K562 (cell line): ENCODE measurements around the gene NCCRP1. TPM values are rescaled to one million over a fixed set of nuclear protein-coding genes. Genes with fewer than 3 reads are reported as not detected.

Experiments used
- ATAC-seq: fragments of 200-7000 bp; cut with Tn5 transposase; 3 replicates; pipeline ENCODE4 v1.9.1; 2020; ENCODE audit warnings: moderate library complexity
- BruUV-seq: library from RNA; stranded (reverse); fragments of 400-500 nt; replicated peaks from 2 replicates; lab custom pipeline; 2021; lab: Mats Ljungman, UMichigan
- CTCF ChIA-PET: fragments of 300-600 bp; formaldehyde crosslinking; extraction: SDS; loops from one replicate; lab custom pipeline; 2021; ENCODE audit warnings: low intra/inter-chr PET ratio; lab: Yijun Ruan, JAX
- POLR2A ChIA-PET: fragments of 300-600, 350-650 bp; sonication (Branson Sonifier 250); formaldehyde crosslinking; extraction: SDS; loops from one replicate; lab custom pipeline; 2021; ENCODE audit warnings: antibody characterized with exemption, inconsistent platforms; lab: Yijun Ruan, JAX
- DNase-seq, 4 experiments: peaks; one replicate each; pipeline versions ENCODE4 v3.0.0 to v3.0.0-alpha.2; 2011 to 2018; ENCODE audit warnings: low spot score in 3 of 4, mixed read lengths in 3 of 4; ENCODE audit errors: extremely low read depth in 1 of 4
- FAIRE-seq: peaks from 2 replicates; lab custom pipeline; 2011; peaks lifted over from hg19 to GRCh38; lab: Jason Lieb, UNC
- H2AFZ ChIP-seq: 2 replicates; pipeline ENCODE4 v1.6.0; 2011; ENCODE audit warnings: low read depth, low read length, control low read depth, inconsistent platforms
- H3K27ac ChIP-seq: fragments of 200-600 bp; 3 replicates; pipeline ENCODE4 v1.8.0; 2011; ENCODE audit warnings: low read depth, mild to moderate bottlenecking, control low read depth, inconsistent platforms, low read length, moderate library complexity, mixed read lengths; ENCODE audit errors: extremely low read depth
- H3K27me3 ChIP-seq, 2 experiments: fragments of 300-600 bp in 1 of 2; 2 replicates in 1 of 2; 3 replicates in 1 of 2; pipeline versions ENCODE4 v1.6.0 to v1.8.0; 2011; ENCODE audit warnings: inconsistent platforms in 2 of 2, low read length in 2 of 2, mild to moderate bottlenecking in 1 of 2, mixed read lengths in 1 of 2, moderate library complexity in 1 of 2; ENCODE audit not compliant: control insufficient read depth in 2 of 2, insufficient read depth in 2 of 2
- H3K36me3 ChIP-seq: fragments of 300-600 bp; 3 replicates; pipeline ENCODE4 v1.8.0; 2011; ENCODE audit warnings: mild to moderate bottlenecking, low read length, inconsistent platforms; ENCODE audit not compliant: control insufficient read depth, insufficient read depth
- H3K4me1 ChIP-seq, 2 experiments: fragments of 200-600 bp in 1 of 2; replicated peaks in 1 of 2; 2 replicates in 1 of 2; 3 replicates in 1 of 2; pipeline versions ENCODE4 v1.5.1 to v1.8.0; 2011; ENCODE audit warnings: inconsistent platforms in 2 of 2, low read length in 2 of 2, mild to moderate bottlenecking in 1 of 2, mixed read lengths in 1 of 2, moderate library complexity in 1 of 2; ENCODE audit not compliant: control insufficient read depth in 2 of 2, insufficient read depth in 2 of 2
- H3K4me2 ChIP-seq: 2 replicates; pipeline ENCODE4 v1.6.1; 2011; ENCODE audit warnings: low read length, control low read depth, inconsistent platforms, mixed read lengths; ENCODE audit not compliant: insufficient read depth
- H3K4me3 ChIP-seq: fragments of 200-600 bp; sonication (generic), shearing (Covaris generic); 2 replicates; pipeline ENCODE4 v1.5.1; 2016; ENCODE audit warnings: control low read depth, inconsistent platforms
- H3K79me2 ChIP-seq: fragments of 200-600 bp; 3 replicates; pipeline ENCODE4 v1.8.0; 2011; ENCODE audit warnings: low read length, inconsistent platforms; ENCODE audit not compliant: control insufficient read depth, insufficient read depth
- H3K9ac ChIP-seq, 2 experiments: 2 replicates each; pipeline versions ENCODE4 v1.6.0 to v1.6.1; 2011; ENCODE audit warnings: low read depth in 2 of 2, low read length in 2 of 2, control low read depth in 1 of 2, inconsistent platforms in 1 of 2, mild to moderate bottlenecking in 1 of 2, mixed read lengths in 1 of 2; ENCODE audit not compliant: insufficient read depth in 1 of 2
- H3K9me1 ChIP-seq: one replicate; pipeline ENCODE4 v1.6.0; 2011; ENCODE audit warnings: inconsistent platforms, mild to moderate bottlenecking, low read length, moderate library complexity; ENCODE audit not compliant: control insufficient read depth, insufficient read depth
- H3K9me3 ChIP-seq: replicated peaks from 2 replicates; pipeline ENCODE4 v1.5.1; 2011; ENCODE audit warnings: low read depth, low read length, inconsistent platforms; ENCODE audit not compliant: control insufficient read depth, insufficient read depth
- H4K20me1 ChIP-seq: replicated peaks from 2 replicates; pipeline ENCODE4 v1.6.1; 2011; ENCODE audit warnings: low read length, inconsistent platforms, mixed read lengths; ENCODE audit not compliant: control insufficient read depth, insufficient read depth
- FIP1L1 ChIP-seq: fragments of 200-400 bp; formaldehyde crosslinking; IDR thresholded peaks from 2 replicates; pipeline ENCODE4 v1.6.1; 2018; ENCODE audit warnings: mild to moderate bottlenecking, low read depth, low read length; ENCODE audit not compliant: poor library complexity, severe bottlenecking
- FOXO4 ChIP-seq: fragments of 450-650 bp; formaldehyde crosslinking; IDR thresholded peaks from 2 replicates; pipeline ENCODE4 v1.4.0; 2020; ENCODE audit warnings: mild to moderate bottlenecking, moderate library complexity
- HDAC3 ChIP-seq: fragments of 450-650 bp; IDR thresholded peaks from 2 replicates; pipeline ENCODE4 v1.6.1; 2018; ENCODE audit warnings: borderline replicate concordance, mild to moderate bottlenecking, moderate library complexity; ENCODE audit not compliant: partially characterized antibody
- HMG20B ChIP-seq: fragments of 250-450 bp; sonication (Bioruptor Pico); IDR thresholded peaks from 2 replicates; pipeline ENCODE4 v1.5.0; 2021; ENCODE audit warnings: mild to moderate bottlenecking
- MCM5 ChIP-seq: fragments of 450-650 bp; IDR thresholded peaks from 2 replicates; pipeline ENCODE4 v1.6.1; 2016; ENCODE audit warnings: low read depth
- TAF15 ChIP-seq: fragments of 200-400 bp; formaldehyde crosslinking; IDR thresholded peaks from 2 replicates; pipeline ENCODE4 v1.6.1; 2017; ENCODE audit warnings: mild to moderate bottlenecking, low read depth, low read length, moderate library complexity
- TBL1XR1 ChIP-seq, 2 experiments: IDR thresholded peaks; 2 replicates each; pipeline ENCODE4 v1.6.1; 2012; ENCODE audit warnings: improper control_type of control experiment in 2 of 2, low read length in 2 of 2, mild to moderate bottlenecking in 1 of 2
- ZNF584 ChIP-seq: fragments of 200-800 bp; sonication (Bioruptor generic); IDR thresholded peaks from 2 replicates; pipeline ENCODE4 v1.6.1; 2016; ENCODE audit warnings: low read depth, mild to moderate bottlenecking, missing genetic modification characterization, missing compliant biosample characterization
- WGBS: fragments of 100-300 bp; shearing (Covaris generic); methylation state at CpG from one replicate; pipeline ENCODE4 v1.1.6; 2016; ENCODE audit warnings: low coverage, mixed read lengths; ENCODE audit not compliant: insufficient coverage; ENCODE audit errors: missing lambda C conversion rate; 5-methylcytosine and 5-hydroxymethylcytosine counted together
- in situ Hi-C: fragments of 300-500 bp; cut with MboI; formaldehyde crosslinking; loops from 4 replicates; pipeline ENCODE4 v1.15.0; 2018; ENCODE audit warnings: inconsistent platforms, mixed read lengths
- intact Hi-C: fragments of 100-400 bp; cut with micrococcal nuclease; formaldehyde crosslinking; loops from 2 replicates; pipeline ENCODE4 v1.14.2; 2022
- polyA plus RNA-seq, 8 experiments: library from polyadenylated mRNA; depleted of rRNA in 4 of 8; stranded (reverse) in 5 of 8; unstranded in 3 of 8; fragments of >200 nt; fragmentation: Nextera tagmentation in 2 of 8; fragmentation: Illumina TruSeq in 1 of 8; extraction: Ambion mirVana in 2 of 8; extraction: Trizol in 1 of 8; gene quantifications; 2 replicates each; pipeline versions ENCODE4 v1.2.1 to v1.2.3, GENCODE V29; 2011 to 2014; ENCODE audit warnings: inconsistent platforms in 1 of 8, missing spikeins in 1 of 8
- total RNA-seq, 7 experiments: library from RNA; depleted of rRNA in 6 of 7; stranded (reverse); fragments of >200 nt in 6 of 7; fragmentation: Illumina TruSeq in 2 of 7; extraction: Trizol in 2 of 7; gene quantifications; 2 replicates each; pipeline versions ENCODE4 v1.2.1 to v1.2.3, GENCODE V29; 2011 to 2021; ENCODE audit warnings: low replicate concordance in 1 of 7

NCCRP1 gene
- total and polyA plus RNA-seq, 9 of the 15 experiments (the other 6 are each of a cell fraction or from before 2014, with no cell fraction given), result 0.05 TPM; not detected in 8

- WGBS, result 39% methylated on average over 9 of the region's 9 CpGs
- BruUV-seq, result no TSS peak
- peaks cover 19 to 21% of the 10 kb centered on the region in 2 experiments for H3K4me1 ChIP-seq
- FAIRE-seq (no peak), DNase-seq (no peak), ATAC-seq (no peak)
- no peak overlapping the region for H3K4me2 ChIP-seq
- no peaks in the 10 kb centered on the region for H3K9me1 ChIP-seq
- no peak overlapping the region for H3K4me3 ChIP-seq
- no peak overlapping the region for H2AFZ ChIP-seq
- H3K36me3 ChIP-seq, result no peaks in the 10 kb centered on the region
- H4K20me1 ChIP-seq, result no peaks in the 10 kb centered on the region; the same call in 1 of the 2 replicates
- TF ChIP-seq HDAC3 (no peak), TAF15 (no peak), TBL1XR1 (IDR thresholded peaks at IDR 0.05; ENCODE audit: low read length in 2 of 2) (no peak), MCM5 (no peak), ZNF584 (no peak), FOXO4 (CRISPR knock-in tag) (no peak), FIP1L1 (no peak), HMG20B (no peak)
- CTCF ChIA-PET, result no interaction called here
- in situ Hi-C loops (no loop called here), intact Hi-C loops (loop anchor here (5.0 kb wide), 1 partner anchor 86 kb away; no protein-coding TSS in a partner anchor)
- peak overlapping the region in 1 of 2 experiments; percentile 61; a peak in 1 of 4 replicates for H3K9ac ChIP-seq
- no peaks in the 10 kb centered on the region for H3K79me2 ChIP-seq
- POLR2A ChIA-PET, result interaction anchor here (0.5 to 0.8 kb wide), 3 partner anchors 9 to 121 kb away, joined by 3 read pairs; no protein-coding TSS in a partner anchor
- no peaks in the 10 kb centered on the region for H3K9me3 ChIP-seq
- no peaks in the 10 kb centered on the region for H3K27me3 ChIP-seq
- H3K27ac ChIP-seq, result no peak overlapping the region
These were observed 11.5 kb downstream of the NCCRP1 start for GRCh38 chr19:39208175-39208795.
